Iris pigment epithelial cell (primary cell): ENCODE results near the gene EME2.
A peak's percentile ranks its signal among the peaks of the same experiment; 100 is the strongest.

ENCODE experiments used
- DNase-seq: peaks from one replicate; pipeline ENCODE4 v3.0.0-alpha.2; 2011; ENCODE audit warnings: low read depth

Gene EME2

DNA sequence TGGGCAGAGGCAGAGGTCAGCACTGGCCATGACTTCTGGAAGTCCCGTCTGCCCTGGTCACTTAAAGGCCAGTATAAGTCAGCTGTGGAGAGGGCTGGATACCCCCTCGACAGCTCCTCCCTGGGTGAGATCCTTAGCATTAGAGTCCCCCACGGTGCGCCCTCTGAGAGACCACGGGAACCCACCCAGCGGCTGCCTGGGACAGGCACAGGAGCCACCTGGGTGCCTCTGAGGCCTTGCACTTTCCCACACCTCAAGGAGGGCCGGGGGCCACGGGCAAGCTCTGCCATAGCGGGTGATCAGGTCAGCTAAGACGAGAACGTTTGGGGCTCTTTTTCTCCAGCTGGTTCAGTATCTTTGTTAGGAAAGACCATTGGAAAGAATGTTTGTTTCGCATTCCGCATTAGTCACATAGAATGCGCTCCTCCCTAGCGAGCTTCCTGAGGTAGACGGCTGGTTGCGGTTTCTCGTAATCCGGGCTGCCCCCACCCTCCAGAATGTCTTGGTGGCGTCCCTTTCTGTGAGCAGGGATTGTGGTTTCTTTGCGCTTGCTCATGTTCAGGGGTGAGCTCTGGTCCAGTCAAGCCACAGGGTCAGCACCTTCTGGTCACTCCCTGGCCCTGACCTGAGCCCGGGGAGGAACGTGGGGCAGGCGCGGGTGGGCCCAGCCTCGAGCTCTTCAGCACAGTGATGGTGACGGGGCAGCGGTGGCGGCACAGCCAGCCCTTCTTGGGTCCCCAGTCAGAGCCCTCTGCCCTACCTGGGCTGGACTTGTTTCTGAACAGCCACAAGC lies 26.5 kb upstream of the EME2 start:
- peak; percentile 99 for DNase-seq

DNA sequence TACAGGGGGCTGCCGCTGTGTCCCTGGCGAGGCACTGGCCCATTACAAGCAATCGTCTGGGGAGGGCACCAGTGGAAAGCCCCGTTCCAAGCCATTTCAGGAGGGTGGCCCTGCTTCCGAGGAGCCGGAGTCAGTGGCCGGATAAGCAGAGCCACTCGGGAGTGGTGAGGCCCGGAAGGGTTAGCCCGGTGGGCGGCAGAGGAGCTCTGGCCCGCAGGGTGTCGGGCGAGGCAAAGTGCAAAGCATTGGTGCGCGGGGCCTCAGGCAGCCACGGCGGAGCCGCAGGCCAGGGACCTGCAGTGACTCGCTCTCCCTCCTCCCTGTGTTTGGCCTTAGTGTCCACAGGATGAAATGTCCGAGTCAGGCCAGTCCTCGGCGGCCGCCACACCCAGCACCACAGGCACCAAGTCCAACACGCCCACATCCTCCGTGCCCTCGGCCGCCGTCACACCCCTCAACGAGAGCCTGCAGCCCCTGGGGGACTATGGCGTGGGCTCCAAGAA lies 25.9 kb upstream of the EME2 start:
- peak; percentile 60 for DNase-seq

DNA sequence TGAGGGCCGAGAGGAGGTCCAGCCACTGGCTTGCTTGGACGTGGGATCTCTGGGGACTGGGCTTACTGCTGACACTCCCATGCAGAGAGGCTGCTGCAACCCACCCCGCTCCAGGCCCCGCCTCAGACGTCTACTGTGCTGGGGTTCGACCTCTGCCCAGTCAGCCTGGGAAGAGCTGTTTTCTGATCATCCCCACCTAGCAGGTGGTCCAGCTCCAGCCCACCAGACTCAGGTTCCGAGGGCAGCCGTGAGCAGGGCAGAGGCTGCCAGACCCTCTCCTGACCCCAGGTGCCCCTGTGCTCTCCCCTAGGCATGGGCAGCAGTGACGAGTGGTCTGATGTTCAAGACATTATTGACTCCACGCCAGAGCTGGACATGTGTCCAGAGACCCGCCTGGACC lies 24.7 kb upstream of the EME2 start:
- DNase-seq, result no peak

DNA sequence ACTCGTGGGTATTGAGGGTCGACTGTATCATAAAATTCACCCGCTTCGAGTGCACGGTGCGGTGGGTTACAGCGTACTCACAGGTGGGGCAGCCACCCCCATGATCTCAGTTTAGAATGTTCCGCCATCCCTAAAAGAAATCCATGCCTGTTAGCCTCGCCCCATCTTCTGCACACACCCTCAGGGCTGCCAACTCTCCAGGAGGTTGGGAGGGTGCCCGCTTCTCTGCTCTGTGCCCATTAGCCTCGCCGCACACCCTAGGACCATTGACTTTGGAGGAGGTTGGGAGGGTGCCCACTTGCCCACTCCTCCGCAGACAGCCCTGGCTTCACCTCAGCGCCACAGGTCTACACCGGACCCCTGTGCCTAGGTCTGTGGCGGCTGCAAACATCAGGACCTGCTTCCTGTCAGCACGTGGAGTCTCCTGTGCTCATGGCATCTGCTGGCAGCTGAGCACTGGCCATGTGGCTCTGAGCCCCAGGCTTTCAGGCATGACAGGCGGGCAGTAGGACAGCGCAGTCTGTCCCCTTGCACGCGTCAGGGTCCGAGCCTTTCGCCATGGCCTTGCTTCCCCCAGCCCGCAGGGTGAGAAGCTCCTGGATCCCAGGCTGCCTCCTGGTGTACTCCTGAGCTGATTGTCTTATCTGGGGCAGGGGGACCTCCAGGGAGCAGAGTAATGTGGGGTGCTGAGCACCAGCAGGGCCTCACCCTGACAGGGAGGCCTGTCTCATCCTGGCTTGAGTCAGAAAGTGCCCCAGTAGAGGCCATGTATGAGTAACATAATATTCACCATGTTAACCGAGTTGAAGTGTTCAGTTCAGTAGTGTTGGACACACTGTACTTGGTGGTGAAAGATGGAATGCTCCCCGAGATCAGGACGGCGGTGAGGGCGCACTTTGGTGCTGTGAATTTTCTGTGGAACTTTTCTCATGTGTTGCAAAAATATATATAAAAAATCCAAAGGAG lies 23.2 kb upstream of the EME2 start:
- peak; percentile 83 for DNase-seq

DNA sequence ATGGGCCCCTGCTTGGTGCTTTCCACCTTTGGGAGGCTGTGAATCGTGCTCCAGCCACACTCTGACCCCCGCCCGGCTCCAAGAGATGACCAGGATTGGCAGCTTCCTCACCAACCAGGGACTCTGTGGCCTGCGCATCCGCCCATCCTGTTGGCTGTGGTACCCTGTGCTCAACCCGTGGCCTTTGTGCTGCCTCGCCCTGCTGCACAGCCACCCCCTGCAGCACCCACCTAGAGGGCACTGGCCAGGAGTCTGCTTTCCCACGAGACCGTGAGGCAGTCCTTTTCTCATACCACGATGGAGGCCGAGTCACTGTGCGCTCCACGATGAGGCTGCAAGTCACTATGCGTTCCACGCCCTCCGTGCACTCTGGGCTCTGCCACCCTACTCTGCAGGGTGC lies 20.7 kb upstream of the EME2 start:
- no peak for DNase-seq

DNA sequence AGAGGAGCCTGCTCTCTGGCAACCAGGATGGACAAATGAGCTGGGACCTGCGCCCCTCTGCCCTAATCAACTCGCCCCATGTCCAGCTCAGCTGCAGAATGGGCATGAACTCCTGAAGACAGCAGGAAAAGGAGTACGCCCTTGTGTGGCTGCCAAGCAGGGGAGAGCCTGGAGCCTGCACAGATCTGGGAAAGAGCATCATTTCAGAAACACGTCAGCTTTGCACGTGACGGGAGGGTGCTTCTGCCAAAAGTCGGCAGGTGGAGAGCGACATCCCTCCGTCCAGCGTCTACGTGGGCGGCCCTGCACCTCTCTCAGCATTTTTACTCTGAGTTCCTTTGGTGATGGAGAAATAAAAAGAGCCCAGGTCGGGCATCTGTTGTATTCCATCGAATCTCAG lies 19.8 kb upstream of the EME2 start:
- DNase-seq, result no peak

DNA sequence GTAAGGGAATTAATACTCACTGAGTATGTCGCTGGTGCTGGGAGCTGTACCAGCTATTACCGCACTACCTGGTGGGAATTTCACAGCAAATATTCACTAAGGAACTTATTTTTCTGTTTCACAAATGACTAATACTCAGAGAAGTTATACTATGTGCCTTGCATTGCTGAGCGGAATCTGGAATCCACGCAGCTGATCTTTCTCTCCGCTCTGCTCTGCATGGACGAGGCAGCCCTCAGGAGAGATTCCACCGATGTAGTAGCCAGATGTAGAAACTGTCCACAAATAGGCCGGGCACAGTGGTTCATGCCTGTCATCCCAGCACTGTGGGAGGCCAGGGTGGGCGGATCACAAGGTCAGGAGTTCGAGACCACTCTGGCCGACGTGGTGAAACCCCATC lies 18.4 kb upstream of the EME2 start:
- DNase-seq, result no peak

DNA sequence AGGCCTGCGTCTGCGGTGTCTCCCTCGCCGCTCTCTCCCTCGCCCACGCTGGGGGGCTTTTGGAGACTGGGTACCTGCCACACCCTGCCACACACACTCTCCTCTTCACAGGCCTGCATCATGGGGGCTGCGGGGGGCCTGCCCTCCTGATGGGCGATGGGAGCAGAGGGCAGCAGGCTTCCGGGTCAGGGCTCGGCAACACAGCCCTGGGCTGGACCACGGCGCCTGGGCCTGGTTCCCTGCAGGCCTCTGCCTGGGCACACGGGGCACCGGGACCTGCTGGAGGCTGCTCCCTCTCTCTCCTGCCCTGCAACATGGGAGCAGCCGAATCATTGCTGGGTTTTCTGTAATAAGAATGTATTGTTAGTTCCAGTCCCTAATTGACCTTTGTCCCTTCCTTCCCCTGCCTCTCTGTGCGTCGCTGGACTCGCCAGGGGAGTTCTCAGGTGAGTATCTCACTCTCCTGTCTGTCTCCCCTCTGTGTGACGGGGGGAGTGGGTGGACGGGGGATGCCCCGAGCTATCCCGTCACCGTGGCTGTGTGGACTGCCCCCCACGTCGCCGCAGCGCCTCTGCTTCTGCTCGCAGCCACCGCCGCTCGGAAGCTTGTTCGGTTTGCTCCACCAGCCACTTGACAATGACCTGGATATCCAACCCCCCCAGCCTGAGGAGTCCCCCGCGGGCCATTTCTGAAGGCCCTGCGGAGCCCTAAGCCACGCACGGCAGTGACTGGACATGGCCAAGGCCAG lies 14.7 kb upstream of the EME2 start:
- no peak for DNase-seq

DNA sequence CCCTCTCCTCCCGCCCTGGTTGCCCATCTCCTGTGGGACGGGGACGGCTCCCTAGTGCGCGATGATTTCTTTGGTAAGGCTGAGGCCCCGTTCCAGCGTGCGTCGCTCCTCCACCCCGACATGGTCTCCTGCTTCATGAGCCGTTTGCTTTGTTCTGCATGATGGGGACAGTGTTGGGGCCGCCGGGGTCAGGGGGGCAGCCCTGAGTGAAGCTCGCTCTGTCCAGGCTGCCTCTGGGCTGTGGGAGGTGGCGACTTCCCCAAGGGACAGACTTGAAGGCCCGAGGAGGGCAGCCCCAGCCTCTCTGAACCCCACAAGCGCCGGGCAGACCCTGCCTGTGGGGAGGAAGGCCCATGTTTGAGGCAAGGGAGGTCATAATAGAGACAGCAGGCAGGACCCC lies 13.7 kb upstream of the EME2 start:
- no peak for DNase-seq

DNA sequence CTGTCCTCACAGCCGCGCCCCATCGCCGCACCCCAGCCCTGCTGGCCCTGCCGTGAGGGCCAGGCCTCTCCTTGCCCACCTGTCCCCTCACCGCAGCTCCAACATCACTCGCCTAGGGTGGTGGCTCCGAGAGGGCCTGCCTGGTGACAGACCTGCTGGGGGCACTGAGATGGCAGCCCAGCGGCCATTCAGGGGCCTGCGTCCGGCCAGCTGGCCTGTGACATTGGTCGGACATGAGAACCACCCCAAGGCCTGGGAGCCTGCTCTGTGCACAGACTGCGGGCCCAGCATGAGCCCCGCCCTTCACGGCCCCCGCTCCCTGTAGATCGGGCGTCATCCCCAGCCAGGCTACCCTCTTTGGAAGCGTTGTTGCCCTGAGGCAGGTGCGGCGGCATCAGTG lies 13.1 kb upstream of the EME2 start:
- DNase-seq, result no peak

DNA sequence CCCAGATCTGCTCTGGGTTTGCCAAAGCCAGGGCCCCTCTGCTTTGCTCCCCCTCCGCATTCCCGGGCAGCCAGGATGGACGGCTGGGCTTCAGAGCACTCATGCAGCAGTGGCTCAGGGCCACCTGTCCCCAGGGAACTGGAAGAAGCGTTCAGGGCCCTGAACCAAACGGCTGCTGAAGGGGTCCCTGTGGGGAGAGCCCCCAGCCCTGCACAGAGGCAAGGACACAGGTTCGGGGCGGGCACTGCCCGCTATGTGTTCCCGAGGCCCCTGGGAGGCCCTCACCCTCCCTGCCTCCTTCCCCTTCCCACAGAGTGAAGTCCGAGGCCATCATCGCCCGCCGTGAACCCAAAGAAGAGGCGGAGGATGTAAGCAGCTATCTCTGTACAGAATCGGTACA lies 11.7 kb upstream of the EME2 start:
- DNase-seq, result no peak

DNA sequence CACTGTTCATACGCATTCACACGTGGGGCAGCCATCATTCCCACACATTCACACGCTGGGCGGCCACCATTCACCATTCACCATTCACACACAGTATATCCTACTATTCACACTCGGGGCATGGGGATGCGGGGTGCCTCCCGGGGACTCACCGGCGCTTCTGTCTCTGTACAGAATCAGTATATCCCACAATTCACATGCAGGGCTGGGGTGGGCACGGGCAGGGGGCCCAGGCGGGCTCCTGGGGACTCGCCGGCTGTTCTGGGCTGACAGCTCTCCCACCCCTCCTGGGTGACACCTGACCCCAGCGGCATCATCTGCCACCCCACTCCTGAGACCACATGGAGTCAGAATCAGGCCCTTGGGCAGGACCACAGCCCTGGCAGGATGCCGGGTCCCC lies 10.9 kb upstream of the EME2 start:
- no peak for DNase-seq

DNA sequence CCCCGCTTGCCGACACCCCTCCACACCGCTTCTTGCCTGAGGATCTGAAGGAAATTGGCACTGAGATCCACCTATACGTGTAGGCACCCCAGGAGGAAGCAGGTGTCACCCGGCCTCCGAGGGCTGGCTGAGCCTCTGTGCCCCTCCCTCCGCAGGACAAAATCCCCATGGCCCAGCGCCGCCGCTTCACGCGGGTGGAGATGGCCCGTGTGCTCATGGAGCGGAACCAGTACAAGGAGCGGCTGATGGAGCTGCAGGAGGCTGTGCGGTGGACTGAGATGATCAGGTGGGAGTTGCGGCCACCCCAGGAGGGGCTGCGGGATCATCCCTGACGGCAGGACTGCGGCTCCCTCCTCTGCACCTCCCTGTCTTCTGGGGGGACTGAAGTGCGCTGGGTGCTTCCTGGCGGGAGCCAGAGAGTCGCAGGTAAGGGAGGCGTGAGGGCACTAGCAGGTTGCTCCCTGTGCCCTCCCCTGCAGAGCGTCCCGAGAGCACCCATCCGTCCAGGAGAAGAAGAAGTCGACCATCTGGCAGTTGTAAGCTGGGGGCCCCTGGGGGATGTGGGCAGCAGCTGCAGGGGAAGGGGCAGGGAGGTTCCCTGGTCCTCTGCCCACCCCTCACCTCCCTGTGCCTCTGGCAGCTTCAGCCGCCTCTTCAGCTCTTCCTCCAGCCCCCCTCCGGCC lies 10.3 kb upstream of the EME2 start:
- DNase-seq, result no peak

DNA sequence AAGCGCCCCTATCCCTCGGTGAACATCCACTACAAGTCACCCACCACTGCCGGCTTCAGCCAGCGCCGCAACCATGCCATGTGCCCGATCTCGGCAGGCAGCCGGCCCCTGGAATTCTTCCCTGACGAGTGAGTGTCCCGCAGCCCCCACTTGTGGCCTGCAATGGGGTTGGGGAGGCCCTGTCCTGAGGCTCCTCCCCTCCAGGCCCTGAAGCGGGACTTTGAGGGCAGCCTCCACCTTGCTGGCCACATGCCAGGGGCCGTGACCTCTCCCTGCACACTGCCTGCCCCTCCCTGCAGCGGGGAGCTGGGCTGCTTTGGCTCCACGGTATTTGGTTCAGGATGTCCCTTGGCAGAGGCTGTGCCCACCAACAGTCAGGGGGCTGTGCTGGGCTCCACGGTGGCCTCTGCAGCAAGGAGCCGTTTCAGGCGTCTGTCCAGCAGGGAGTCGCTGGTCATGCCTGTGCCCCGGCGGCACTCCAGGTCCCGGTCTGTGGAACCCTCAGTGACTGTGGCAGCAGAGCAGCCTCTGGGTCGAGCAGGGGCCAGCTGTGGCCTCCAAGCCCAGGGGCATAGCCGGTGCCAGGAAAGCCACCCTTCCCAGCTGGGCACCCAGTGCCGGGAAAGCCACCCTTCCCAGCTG lies 9.6 kb upstream of the EME2 start:
- no peak for DNase-seq

DNA sequence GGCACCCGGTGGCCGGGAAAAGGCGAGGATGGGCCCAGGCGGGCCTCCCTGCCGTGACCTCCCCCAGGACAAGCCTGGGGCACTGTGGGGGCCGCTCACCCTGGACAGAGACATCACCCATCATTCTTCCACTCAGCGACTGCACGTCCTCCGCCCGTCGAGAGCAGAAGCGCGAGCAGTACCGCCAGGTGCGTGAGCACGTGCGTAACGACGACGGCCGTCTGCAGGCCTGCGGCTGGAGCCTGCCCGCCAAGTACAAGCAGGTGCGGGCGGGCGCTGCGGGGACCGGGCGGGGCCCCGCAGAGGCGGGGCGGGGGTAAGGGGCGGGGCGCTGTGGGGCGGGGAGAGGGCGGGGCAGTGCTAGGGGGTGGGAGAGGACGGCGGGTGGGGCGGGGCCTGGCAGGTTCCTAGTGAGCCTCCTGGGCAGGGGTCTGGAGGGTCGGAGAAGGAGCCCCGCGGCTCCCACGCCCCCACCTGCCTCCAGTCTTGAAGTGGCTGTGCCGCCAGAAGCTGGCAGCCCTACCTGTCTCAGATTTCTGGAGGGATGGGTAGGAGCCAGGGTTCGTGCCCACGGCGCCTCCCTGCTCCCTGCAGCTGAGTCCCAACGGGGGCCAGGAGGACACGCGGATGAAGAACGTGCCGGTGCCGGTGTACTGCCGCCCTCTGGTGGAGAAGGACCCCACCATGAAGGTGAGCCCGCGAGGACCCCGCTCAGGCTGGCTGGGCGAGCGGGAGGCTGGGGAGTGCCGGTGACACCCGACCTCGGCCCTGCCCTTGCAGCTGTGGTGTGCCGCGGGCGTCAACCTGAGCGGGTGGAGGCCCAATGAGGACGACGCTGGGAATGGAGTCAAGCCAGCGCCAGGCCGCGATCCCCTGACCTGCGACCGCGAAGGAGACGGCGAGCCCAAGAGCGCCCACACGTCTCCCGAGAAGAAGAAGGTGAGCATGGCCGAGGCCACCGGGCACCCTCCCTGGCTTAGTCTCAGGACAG lies 8.8 kb upstream of the EME2 start:
- no peak for DNase-seq

DNA sequence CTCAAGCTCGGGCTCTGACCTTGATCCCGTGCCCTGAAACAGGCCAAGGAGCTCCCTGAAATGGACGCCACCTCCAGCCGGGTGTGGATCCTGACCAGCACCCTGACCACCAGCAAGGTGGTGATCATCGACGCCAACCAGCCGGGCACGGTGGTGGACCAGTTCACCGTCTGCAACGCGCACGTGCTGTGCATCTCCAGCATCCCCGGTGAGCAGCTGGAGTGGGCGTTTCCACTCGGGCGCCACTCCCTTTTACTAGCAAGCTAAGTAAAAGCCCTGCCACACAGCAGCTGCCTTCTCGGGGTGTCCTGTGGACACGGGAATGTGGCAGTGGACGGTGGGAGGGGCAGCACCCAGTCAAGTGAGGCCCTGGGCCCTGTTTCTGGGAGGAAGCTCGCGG lies 7.6 kb upstream of the EME2 start:
- DNase-seq, result no peak

DNA sequence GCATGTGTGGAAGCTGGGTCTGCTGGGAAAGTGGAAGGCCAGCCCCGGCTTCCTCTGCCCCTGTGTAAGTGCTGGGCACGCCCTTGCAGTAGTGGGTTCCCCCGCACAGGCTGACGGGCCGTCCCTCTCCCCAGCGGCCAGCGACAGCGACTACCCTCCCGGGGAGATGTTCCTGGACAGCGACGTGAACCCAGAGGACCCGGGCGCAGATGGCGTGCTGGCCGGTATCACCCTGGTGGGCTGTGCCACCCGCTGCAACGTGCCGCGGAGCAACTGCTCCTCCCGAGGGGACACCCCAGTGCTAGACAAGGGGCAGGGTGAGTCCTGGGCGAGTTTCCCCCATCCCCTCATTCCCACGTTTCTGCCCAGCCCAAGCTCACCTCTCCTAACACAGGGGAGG lies 6.8 kb upstream of the EME2 start:
- DNase-seq, result no peak

DNA sequence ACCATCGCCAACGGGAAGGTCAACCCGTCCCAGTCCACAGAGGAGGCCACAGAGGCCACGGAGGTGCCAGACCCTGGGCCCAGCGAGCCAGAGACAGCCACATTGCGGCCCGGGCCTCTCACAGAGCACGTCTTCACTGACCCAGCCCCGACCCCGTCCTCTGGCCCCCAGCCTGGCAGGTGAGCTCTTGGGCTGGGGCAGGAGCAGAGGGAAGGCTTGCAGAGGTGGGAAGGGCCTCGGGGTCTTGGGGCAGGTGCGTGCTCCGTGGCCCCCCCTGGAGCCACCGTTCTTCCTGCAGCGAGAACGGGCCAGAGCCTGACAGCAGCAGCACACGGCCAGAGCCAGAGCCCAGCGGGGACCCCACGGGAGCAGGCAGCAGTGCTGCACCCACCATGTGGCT lies 6.4 kb upstream of the EME2 start:
- DNase-seq, result no peak

DNA sequence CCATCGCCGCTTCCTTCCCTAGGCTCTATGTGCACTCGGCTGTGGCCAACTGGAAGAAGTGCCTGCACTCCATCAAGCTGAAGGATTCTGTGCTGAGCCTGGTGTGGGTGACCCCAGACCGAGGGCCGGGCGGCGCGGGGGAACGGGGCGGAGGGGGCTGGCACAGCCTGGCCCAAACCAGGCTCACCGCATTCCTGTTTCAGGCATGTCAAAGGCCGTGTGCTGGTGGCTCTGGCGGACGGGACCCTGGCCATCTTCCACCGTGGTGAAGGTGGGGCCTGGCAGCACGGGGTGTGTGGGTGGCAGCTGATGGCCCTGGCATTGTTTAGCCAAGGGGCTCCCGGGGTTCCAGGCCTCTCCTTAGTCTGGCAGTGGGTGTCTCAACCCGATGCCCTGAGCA lies 5.9 kb upstream of the EME2 start:
- DNase-seq, result no peak
